ENCODE results near the gene OSBPL5. TPM values are rescaled to one million over a fixed set of nuclear protein-coding genes. Genes with fewer than 3 reads are reported as not detected.

Gene OSBPL5
- total and polyA plus RNA-seq, 2 of the 4 experiments (the other 2 are of a cell fraction) = 14.9 to 22.3 TPM

DNA sequence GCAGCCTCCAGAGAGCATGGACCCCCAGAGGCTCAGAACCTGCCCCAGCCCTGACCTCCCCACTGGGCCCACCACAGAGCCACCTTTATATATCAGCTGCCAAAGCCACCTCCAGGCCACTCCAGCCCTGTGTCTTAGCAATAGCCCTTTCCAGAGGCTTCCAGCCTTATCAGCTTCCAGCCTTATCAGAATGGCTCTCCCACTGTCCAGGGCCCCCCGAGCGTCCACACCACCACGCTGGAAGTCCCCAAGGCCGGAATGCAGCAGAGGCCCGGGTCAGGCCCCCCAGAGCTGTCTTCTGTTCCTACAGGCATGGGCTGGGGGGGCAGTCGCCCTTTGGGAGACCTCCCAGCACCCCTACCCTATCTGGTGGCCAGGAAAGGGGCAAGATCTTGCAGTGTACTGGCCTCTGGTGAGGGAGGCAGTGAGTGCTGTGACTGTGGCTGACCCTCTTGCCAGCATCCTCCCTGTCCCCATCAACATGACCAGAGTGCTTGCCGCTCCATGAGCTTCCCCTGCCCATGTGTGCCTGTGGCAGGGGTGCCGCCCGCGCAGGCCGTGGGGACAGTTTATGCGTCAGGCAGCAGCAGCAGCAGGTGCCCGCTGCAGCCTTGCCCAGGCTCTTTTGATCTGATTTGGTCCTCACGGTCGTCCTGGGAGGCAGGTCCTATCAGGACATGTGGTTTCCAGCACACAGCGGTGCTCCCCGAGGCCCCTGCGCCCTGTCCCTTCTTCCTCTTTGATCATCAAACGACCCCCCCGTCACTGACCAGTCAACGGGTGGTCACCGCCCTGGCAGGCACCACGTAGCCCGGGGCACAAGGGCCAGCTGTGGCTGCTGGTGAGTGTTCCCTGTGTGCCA lies 15.9 kb downstream of the OSBPL5 start:
- intact Hi-C loops (cut with micrococcal nuclease) (no loop called here), in situ Hi-C loops (cut with MboI; ENCODE audit: low sequenced_read_pairs) (no loop called here), dilution Hi-C loops (cut with HindIII; ENCODE audit: low sequenced_read_pairs, unreplicated experiment) (no loop called here)
- BruUV-seq (replicated peaks) = no TSS peak
- H2BK5ac ChIP-seq (ENCODE audit: low read depth, low read length, poor library complexity, severe bottlenecking) = no peak overlapping the region
- H3K36me3 ChIP-seq (ENCODE audit: control insufficient read depth, insufficient read depth, low read length) = peaks cover 5% of the 10 kb centered on the region
- peaks cover 19% of the 10 kb centered on the region for H3K9me1 ChIP-seq (ENCODE audit: insufficient read depth, low read length)
- no peak overlapping the region for H3K27ac ChIP-seq (ENCODE audit: insufficient read depth, low read length)
- H4K8ac ChIP-seq (ENCODE audit: low read depth in 2 of 2, low read length in 2 of 2) = no peak overlapping the region
- no peak overlapping the region for H4K91ac ChIP-seq (ENCODE audit: insufficient read depth, low read depth, low read length)
- peaks cover 24% of the 10 kb centered on the region for H3K4me1 ChIP-seq (ENCODE audit: control insufficient read depth, insufficient read depth, low read length)
- WGBS, 2 experiments (ENCODE audit: extremely low coverage in 2 of 2, insufficient read length in 1 of 2) = 90% methylated on average over 14 of the region's 24 CpGs; no CpG with 5 or more reads in 1 of the 2 experiments
- H2BK20ac ChIP-seq (ENCODE audit: low read depth, low read length) = no peak overlapping the region
- H3K4ac ChIP-seq (ENCODE audit: low read depth, low read length) = no peak overlapping the region
- H3K9ac ChIP-seq (ENCODE audit: low read depth, low read length) = no peak overlapping the region
- no peaks in the 10 kb centered on the region for H3K27me3 ChIP-seq (ENCODE audit: control insufficient read depth, insufficient read depth, low read length)
- H3K9me3 ChIP-seq (ENCODE audit: control insufficient read depth, insufficient read depth, low read length) = no peaks in the 10 kb centered on the region
- ChIA-PET CTCF (no interaction called here), POLR2A (ENCODE audit: unreplicated experiment) (no interaction called here)
- TF ChIP-seq RAD21 (IDR thresholded peaks at IDR 0.05; ENCODE audit: low read length) (no peak), NFE2L2 (IDR thresholded peaks at IDR 0.05; ENCODE audit: low read depth, low read length) (no peak), MAFK (IDR thresholded peaks at IDR 0.05; ENCODE audit: low read depth, low read length) (no peak), CHD1 (IDR thresholded peaks at IDR 0.05; ENCODE audit: low read depth, low read length) (no peak), RFX5 (IDR thresholded peaks at IDR 0.05; ENCODE audit: low read depth, low read length) (no peak), MAZ (IDR thresholded peaks at IDR 0.05; ENCODE audit: borderline replicate concordance, low read depth, low read length) (no peak), BHLHE40 (IDR thresholded peaks at IDR 0.05; ENCODE audit: low read depth, low read length) (no peak), FOS (IDR thresholded peaks at IDR 0.05; ENCODE audit: low read depth, low read length) (no peak), SMC3 (IDR thresholded peaks at IDR 0.05; ENCODE audit: low read depth, low read length) (no peak)
- TF ChIP-seq, protein P1, sequence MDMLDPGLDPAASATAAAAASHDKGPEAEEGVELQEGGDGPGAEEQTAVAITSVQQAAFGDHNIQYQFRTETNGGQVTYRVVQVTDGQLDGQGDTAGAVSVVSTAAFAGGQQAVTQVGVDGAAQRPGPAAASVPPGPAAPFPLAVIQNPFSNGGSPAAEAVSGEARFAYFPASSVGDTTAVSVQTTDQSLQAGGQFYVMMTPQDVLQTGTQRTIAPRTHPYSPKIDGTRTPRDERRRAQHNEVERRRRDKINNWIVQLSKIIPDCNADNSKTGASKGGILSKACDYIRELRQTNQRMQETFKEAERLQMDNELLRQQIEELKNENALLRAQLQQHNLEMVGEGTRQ (IDR thresholded peaks at IDR 0.05; ENCODE audit: low read depth, low read length) = no peak
- 0 out of 2 replicates have a peak overlapping the region, but pooled peaks have one; percentile 21 for H2AK5ac ChIP-seq (ENCODE audit: low read depth, low read length)
- no peak for ATAC-seq (ENCODE audit: low read depth)
- H3K4me3 ChIP-seq (ENCODE audit: insufficient read depth, low read depth, low read length) = no peak overlapping the region
- H3K18ac ChIP-seq (ENCODE audit: low read depth, low read length) = no peak overlapping the region
- no peak overlapping the region for H2AFZ ChIP-seq (replicated peaks; ENCODE audit: low read length, poor library complexity)
- H2BK15ac ChIP-seq (ENCODE audit: low read depth, low read length) = no peak overlapping the region
- peaks cover 68% of the 10 kb centered on the region for H4K20me1 ChIP-seq (ENCODE audit: insufficient read depth, low read length)
- H3K56ac ChIP-seq (ENCODE audit: extremely low read depth, insufficient read depth, low read length) = no peak overlapping the region
- H2AK9ac ChIP-seq (replicated peaks; ENCODE audit: low read depth, low read length, poor library complexity) = peak overlapping the region; percentile 5
- peaks cover 48 to 96% of the 10 kb centered on the region in 2 experiments for H3K79me1 ChIP-seq (ENCODE audit: low read depth in 1 of 2, low read length in 2 of 2)
- no peak overlapping the region for H3K14ac ChIP-seq (replicated peaks; ENCODE audit: low read depth, low read length)
- H2BK120ac ChIP-seq (ENCODE audit: low read depth, low read length) = no peak overlapping the region
- H3K23ac ChIP-seq (ENCODE audit: low read depth, low read length) = no peak overlapping the region
- H4K5ac ChIP-seq (ENCODE audit: low read depth, low read length) = no peak overlapping the region
- H3K4me2 ChIP-seq (ENCODE audit: low read depth, low read length) = no peak overlapping the region
- no peak for DNase-seq

Data from IMR-90 (cell line).